ENCODE measurements around the gene RNF225. TPM values are rescaled to one million over a fixed set of nuclear protein-coding genes. Genes with fewer than 3 reads are reported as not detected.
"Not testable (repeated sequence)": the region's sequence is repeated elsewhere in the genome, so short reads cannot be mapped to it uniquely, and the experiment has no call there.

RNF225 gene
- polyA plus RNA-seq, 1 donor = not detected

DNA sequence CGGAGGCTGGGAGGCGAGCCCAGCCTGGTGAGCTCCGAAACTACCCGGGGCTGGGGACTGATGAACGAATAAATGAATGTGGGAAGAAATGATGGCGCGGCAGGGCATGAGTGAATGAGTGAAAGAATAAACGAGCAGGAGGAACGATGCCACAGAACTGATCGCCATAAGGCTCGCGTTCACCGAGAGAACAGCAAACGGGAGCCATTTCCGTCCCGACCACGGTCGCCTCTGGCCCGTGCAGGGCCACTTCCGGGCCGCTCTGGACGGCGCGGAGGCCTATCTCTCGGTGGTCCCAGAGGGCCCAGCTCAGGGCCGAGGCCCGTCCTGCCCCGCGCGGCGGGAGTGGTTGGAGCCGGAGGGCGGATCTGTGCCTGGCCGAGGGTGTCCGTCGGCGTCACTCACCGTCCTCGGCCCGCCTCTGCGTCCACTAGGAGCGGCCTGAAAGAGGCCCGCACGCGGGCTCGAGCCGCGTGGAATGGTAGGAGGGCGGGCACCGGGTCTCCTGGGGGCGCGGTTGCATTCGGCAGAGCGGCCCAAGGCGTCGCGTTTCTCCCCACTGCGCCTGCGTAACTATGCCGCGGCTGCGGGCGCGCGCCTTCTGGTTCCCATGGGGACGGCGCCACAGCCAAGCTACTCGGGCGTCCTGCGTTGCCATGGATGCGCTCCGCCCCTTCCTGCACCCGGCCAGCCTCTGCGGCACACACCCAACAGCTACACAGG, 33.0 kb upstream of the RNF225 start, which contains the start of gene ZNF497:
TSS of gene ZNF497 (minus strand) at position 480 of the 723 bp plus-strand sequence. CDS start 5,116 bp downstream, outside the sequence.
- peak; percentile 96 for DNase-seq

DNA sequence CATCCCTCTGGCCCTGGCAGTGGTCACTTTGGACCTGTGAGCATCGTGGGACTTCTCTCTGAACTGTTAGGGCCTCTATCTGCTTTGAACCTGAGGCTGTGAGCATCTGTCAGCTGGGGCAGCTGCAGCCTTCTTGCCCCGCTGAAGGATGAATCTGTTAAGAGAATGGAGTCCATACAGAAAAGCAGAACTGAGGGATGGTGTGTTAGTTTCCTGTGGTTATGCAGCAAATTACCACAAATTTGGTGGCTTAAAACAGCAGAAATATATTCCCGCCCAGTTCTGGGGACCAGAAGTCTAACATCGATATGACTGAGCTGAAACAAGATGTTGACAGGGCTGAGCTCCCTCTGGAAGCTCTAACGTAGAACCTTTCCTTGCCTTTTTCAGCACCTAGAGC, 31.3 kb upstream of the RNF225 start:
- no peak for DNase-seq

DNA sequence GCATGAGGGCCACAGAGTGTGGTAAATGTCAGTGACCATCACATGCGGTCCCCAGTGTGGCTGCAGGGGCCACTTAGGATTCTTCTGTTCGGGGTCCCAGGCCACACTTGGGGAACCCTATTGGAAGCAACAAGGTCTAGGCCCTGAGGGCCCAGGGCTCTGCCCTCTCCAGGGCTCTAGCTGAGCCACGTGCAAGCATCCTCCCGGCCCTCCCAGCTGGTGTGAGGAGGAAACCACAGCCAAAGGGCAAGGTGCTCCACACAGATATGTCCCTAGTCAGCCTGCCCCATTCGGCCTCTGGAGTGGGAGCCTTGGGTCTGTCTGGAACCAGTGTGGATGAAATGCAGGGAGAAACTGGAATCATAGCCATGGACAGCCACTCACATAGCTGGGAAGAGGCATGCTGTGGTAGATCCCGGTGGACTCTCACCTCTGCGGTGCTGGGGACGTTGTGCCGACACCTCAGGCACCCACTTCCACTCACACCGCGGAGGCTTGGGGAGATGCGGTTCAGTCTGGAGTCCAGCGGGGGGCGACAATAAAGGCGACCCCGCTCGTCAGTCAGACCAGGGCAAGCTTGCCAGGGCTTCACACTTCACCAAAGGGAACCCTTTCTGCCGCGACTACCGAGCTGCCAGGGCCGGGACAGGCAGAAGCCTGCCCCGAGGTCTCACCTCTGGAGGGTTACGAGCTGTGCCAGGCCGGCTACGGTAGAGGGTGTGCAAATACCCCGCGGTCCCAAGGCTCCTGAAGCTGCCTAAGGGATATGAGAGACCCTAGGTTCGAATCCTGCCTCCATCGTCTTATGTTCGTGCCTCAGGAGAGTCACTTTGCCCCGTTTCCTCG, 28.6 kb upstream of the RNF225 start:
- no peak for DNase-seq

DNA sequence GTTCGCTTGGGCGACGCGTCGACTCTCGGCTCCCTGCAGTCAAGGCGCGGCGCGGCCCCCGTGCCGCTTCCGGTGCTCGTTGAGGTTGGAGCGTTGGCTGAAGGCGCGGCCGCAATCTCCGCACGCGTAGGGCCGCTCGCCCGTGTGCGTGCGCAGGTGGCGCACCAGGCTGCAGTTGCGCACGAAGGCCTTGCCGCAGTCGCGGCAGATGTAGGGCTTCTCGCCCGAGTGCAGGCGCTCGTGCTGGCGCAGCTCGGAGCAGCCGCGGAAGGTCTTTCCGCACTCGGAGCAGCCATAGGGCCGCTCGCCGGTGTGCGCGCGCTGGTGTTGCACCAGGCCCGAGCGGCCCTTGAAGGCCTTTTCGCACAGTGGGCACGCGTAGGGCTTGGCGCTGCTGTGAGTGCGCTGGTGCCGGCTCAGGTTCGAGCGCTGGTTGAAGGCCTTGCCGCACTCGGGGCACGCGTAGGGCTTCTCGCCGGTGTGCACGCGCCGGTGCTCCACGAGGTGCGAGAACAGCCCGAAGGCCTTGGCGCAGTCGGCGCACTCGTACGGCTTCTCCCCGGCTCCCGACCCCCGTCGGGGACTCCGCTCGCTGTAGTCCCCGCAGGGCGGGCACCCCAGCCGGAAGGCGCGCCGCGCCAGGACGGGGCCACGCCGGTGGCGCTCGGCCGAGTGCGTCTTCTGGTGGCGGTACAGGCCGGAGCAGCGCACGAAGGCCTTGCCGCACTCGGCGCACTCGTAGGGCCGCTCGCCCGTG, 27.6 kb upstream of the RNF225 start:
- DNase-seq = no peak

GRCh38 chr19:58368561-58369360, 26.7 kb upstream of the RNF225 start:
- no peak for DNase-seq

DNA sequence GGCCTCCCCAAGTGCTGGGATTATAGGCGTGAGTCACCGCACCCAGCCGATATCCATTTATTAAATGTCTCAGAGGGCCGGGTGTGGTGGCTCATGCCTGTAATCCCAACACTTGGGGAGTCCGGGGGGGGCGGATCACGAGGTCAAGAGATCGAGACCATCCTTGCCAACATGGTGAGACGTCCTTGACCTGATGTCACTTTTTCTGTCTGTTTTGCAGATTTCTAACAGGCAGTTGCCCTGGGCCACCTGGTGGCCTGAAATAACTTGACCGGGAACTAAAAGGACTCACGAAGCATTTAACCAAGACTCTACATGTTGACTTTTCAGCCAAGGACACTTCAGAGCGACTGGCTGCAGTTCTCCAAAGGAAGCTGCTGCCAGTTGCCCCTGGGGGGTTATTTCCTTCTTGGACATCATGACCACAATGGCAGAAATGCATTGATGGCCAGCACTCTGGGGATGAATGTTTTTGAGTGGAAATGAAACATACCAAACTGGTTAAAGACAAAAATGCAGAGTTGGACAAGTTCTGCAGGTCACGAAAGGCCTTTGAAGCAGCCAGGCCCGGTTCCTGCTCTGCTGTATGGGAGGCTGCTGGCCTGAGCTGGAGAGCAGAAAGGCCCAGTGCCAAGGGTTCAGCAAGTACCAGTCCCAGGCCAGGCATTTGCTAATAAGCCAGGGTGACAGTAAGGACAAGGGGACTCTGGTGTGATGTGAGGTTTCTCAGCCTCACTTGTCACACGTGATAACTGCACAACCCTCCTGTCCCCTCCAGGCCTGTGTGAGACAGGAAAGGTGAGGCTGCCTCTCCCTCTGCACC, 22.9 kb upstream of the RNF225 start:
- DNase-seq = no peak

GRCh38 chr19:58374200-58374599, 21.3 kb upstream of the RNF225 start:
- no peak for DNase-seq

DNA sequence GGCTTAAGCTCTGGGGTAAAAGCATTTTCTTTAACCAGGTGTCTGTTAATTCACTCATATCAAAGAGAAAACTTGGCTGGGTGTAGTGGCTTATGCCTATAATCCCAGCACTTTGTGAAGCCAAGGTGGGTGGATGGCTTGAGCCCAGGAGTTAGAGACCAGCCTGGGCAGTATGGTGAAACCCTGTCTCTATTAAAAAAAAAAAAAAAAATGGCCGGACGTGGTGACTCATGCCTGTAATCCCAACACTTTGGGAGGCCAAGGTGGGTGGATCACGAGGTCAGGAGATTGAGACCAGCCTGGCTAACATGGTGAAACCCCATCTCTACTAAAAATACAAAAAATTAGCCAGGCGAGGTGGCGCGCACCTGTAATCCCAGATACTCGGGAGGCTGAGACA, 18.7 kb upstream of the RNF225 start:
- not testable (repeated sequence) for DNase-seq

GRCh38 chr19:58379246-58379645, 16.2 kb upstream of the RNF225 start:
- no peak for DNase-seq

DNA sequence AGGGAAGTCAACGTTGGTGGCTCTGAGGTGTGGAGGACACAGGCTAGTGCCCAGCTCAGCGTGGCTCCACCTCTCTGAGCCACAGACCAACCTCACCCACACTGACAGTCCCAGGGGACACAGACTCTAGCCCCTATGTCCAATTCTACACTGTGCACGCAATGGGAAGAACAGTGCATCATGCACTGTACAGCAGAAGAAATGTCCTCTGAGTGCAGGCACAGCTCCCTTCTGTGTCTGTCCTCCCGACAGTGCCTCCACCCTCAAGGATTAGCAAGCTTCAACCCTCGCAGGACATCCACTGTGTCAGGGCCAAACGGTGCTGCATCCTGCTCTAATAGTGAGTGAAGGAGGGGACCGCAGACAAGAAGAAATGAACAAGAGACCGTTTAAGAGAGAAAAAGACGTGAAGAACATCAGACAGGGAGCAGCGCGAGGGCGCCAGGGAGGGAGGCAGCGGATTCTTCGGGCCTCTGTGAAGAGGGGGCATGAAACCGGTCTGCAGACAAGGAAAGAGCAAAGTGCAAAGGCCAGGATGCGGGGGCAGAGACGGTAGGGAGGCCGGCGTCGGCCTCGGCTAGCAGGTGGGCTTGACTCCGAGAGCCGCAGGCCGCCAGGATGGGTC, 15.3 kb upstream of the RNF225 start:
- no peak for DNase-seq

GRCh38 chr19:58380662-58381459, 14.6 kb upstream of the RNF225 start, which contains the start of gene ZNF837:
TSS of gene ZNF837 (minus strand) at chr19:58381030. CDS start at chr19:58369332, 11,698 bp downstream.
- peak; percentile 100 for DNase-seq

- DNase-seq = no peak
Measured at GRCh38 chr19:58381460-58382212, 13.8 kb upstream of the RNF225 start.

DNA sequence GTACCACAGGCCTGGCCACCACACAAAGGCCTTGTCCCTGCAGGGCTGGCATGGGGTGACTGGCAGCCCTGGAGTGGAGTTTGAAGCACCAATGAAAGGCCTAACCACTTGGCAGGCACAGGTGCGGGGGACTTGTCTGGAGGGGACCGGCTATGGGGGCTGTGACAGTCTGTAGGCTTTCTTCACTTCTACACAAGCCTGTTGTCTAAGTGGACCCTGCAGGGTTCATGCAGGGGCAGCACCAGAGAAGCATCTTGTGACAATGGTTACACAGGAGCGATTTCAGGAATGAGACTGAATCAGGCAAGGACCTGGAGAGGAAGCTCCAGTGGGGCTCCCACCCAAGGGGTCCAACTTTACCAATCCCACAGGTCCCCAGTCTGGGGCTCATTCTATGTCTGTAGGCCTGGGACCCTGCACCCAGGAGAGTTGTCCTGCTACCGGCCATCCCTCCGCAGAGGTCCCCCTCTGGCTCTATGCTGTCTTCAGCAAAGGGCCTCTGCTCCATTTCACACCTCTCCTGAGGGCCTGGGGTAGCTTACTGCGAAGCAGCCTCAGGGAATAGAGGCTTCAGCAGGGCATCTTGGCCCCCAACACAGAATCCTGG, 12.4 kb upstream of the RNF225 start:
- DNase-seq = no peak

DNA sequence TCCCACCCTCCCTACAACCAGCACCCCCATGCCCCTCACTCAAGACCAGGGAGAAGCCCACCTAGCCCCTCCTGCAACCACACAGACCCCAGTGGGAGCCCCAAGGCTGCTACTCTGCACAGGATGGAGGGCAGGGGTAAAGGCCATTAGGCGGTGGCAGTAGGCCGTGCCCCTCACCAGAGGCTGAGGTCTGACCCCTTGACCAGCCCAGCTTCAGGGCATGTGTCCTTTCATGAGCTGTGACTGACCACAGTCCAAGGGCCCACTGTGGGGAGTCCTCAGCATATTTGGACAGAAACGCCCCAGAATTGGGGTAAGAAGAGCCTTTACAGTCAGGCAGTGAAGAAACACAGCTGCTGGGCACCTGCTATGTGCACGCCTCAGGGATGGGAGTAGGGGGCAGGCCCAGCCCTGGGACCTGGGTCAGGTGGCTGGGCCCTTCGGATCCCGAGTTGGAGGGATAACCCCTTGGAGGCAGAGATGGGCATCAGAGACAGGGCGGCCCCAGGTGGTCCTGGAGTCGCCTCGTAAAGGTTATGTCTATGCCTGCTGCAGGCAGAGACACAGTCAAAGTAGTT, 10.1 kb upstream of the RNF225 start:
- no peak for DNase-seq

GRCh38 chr19:58385891-58386575, 9.4 kb upstream of the RNF225 start:
- no peak for DNase-seq

DNA sequence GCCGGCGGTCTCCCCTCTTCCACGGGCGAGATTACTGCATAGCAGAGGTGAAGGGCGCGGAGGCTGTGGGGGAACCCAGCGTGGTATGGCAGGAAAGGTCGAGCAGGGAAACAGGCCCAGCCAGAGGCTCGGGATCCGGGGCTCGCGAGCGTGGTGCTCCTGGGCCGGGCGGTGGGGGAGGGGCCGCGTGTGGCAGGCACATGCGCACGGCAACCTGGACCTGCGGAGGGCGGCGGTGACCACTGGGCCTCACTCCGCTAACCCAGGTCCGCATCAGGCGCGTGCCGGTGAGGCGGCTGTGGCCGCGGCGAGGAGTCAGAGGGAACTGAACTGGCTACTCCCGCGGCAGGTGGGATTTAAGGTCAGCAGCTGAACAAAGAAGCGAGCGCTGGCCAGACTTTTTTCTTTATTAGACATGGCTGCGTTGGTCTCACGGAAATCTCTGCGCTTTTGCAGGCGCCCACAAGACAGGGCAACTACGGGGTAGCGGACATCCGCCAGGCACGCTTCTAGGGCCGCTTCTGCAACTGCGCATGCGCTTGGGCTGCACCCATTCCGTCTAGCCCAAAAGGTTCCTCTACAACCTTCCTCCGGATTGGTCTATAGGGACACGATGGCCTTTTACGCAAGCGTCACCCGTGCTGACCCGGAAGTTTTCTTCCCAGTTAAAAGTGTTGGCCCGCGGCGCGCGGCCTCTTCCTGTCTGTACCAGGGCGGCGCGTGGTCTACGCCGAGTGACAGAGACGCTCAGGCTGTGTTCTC, 8.7 kb upstream of the RNF225 start, which contains the start of gene RPS5:
TSS of gene RPS5 (plus strand) at position 694 of the 762 bp plus-strand sequence. CDS start 869 bp downstream, outside the sequence.
- peak; percentile 97 for DNase-seq

Measured in hindlimb muscle (tissue), 1 donor.